K562 (cell line): ENCODE measurements around the gene GANAB. TPM values are rescaled to one million over a fixed set of nuclear protein-coding genes. Genes with fewer than 3 reads are reported as not detected.

ENCODE experiments used
- BHLHE40 ChIP-seq: IDR thresholded peaks from 2 replicates; pipeline ENCODE4 v1.6.1; 2011; ENCODE audit warnings: low read length, improper control_type of control experiment
- CXXC5 ChIP-seq: fragments of 250-450 bp; sonication (Bioruptor Pico); IDR thresholded peaks from 2 replicates; pipeline ENCODE4 v1.8.0; 2022; ENCODE audit warnings: inconsistent platforms, mild to moderate bottlenecking, moderate library complexity
- GTF2F1 ChIP-seq: IDR thresholded peaks from 2 replicates; pipeline ENCODE4 v1.6.1; 2011; ENCODE audit warnings: low read depth, low read length, improper control_type of control experiment
- KAT7 ChIP-seq: sonication (generic); formaldehyde crosslinking; IDR thresholded peaks from 2 replicates; pipeline ENCODE4 v1.8.0; 2022; ENCODE audit warnings: missing genetic modification reagents, mild to moderate bottlenecking, borderline replicate concordance
- MXI1 ChIP-seq: IDR thresholded peaks from 2 replicates; pipeline ENCODE4 v1.6.1; 2011; ENCODE audit warnings: low read depth, mild to moderate bottlenecking, improper control_type of control experiment, low read length
- POLR3A ChIP-seq: IDR thresholded peaks from 2 replicates; pipeline ENCODE4 v1.6.1; 2011; ENCODE audit warnings: borderline replicate concordance, mild to moderate bottlenecking, moderate library complexity; ENCODE audit not compliant: insufficient read length, insufficient read depth; ENCODE audit errors: extremely low read depth
- ZNF212 ChIP-seq: fragments of 450-650 bp; formaldehyde crosslinking; IDR thresholded peaks from 2 replicates; pipeline ENCODE4 v1.4.0; 2020; ENCODE audit warnings: mild to moderate bottlenecking
- ZNF445 ChIP-seq: fragments of 250-450 bp; sonication (Bioruptor Pico); IDR thresholded peaks from 2 replicates; pipeline ENCODE4 v1.4.0; 2020; ENCODE audit warnings: low read depth, mild to moderate bottlenecking, moderate library complexity
- polyA plus RNA-seq, 8 experiments: library from polyadenylated mRNA; depleted of rRNA in 4 of 8; stranded (reverse) in 5 of 8; unstranded in 3 of 8; fragments of >200 nt; fragmentation: Nextera tagmentation in 2 of 8; fragmentation: Illumina TruSeq in 1 of 8; extraction: Ambion mirVana in 2 of 8; extraction: Trizol in 1 of 8; gene quantifications; 2 replicates each; pipeline versions ENCODE4 v1.2.1 to v1.2.3, GENCODE V29; 2011 to 2014; ENCODE audit warnings: inconsistent platforms in 1 of 8, missing spikeins in 1 of 8
- total RNA-seq, 7 experiments: library from RNA; depleted of rRNA in 6 of 7; stranded (reverse); fragments of >200 nt in 6 of 7; fragmentation: Illumina TruSeq in 2 of 7; extraction: Trizol in 2 of 7; gene quantifications; 2 replicates each; pipeline versions ENCODE4 v1.2.1 to v1.2.3, GENCODE V29; 2011 to 2021; ENCODE audit warnings: low replicate concordance in 1 of 7
- TF ChIP-seq, protein P1 (sequence below), 2 experiments: fragments of 450-650 bp; formaldehyde crosslinking in 1 of 2; IDR thresholded peaks; 2 replicates each; pipeline versions ENCODE4 v1.4.0 to v1.6.1; 2014 to 2020; ENCODE audit warnings: mild to moderate bottlenecking in 2 of 2, borderline replicate concordance in 1 of 2, low read depth in 1 of 2
- TF ChIP-seq, protein P2 (sequence below), 2 experiments: fragments of 450-650 bp in 1 of 2; IDR thresholded peaks; 2 replicates each; pipeline ENCODE4 v1.6.1; 2011 to 2017; ENCODE audit warnings: low read depth in 2 of 2, antibody characterized with exemption in 1 of 2, borderline replicate concordance in 1 of 2, low read length in 1 of 2, mild to moderate bottlenecking in 1 of 2, mixed read lengths in 1 of 2; ENCODE audit not compliant: control insufficient read depth in 1 of 2
- TF ChIP-seq, protein P3 (sequence below): fragments of 250-450 bp; sonication (Bioruptor Pico); IDR thresholded peaks from 2 replicates; pipeline ENCODE4 v1.4.0; 2020; ENCODE audit warnings: borderline replicate concordance

Gene GANAB
- total and polyA plus RNA-seq, 9 of the 15 experiments (the other 6 are each of a cell fraction or from before 2014, with no cell fraction given), result 6.5 to 284 (median 161) TPM

DNA sequence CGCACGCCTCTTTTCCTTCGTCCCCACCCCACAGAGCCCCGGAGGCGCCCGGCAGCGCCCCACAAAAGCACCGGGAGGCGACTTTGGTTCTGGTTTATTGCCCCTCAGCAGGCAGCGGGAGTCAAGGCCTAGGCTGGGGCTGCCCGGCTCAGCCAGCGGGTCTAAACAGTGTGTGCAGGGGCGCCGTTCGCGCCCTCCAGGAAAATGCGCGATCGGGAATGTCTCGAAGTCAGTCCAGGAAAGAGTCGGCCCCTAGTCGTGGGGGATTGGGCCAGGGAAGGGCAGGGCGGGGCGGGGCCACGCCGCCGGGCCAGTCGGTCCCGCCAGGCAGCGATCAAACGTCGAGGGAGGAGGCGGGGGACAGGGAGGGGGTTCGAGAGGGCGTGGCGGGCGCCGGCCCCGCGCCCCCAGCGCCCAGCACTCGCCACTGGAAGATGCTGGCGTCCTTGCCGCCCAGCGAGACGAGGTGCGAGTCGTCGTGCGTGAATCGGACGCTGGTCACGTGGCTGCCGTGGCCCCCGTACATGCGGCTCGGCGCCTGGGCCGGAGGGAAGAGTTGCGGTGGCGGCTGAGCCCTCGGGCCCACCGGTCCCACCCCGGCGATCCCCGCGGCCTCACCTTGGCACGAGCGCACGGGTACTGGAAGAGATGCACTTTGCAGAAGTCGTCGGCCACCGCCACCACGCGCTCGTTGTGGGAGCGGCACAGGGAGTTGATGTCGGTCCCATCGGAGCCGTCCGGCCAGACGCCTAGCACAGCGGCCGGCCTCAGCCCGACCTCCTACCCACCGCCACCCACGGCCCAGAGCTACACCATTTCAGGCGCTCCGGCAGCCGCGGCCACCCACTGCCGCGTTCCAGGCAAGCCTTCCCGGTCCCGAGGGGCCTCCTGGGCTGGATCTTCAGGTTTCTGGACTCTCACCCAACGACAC, 44.0 kb downstream of the GANAB start (continued):
- TF ChIP-seq, protein P1, sequence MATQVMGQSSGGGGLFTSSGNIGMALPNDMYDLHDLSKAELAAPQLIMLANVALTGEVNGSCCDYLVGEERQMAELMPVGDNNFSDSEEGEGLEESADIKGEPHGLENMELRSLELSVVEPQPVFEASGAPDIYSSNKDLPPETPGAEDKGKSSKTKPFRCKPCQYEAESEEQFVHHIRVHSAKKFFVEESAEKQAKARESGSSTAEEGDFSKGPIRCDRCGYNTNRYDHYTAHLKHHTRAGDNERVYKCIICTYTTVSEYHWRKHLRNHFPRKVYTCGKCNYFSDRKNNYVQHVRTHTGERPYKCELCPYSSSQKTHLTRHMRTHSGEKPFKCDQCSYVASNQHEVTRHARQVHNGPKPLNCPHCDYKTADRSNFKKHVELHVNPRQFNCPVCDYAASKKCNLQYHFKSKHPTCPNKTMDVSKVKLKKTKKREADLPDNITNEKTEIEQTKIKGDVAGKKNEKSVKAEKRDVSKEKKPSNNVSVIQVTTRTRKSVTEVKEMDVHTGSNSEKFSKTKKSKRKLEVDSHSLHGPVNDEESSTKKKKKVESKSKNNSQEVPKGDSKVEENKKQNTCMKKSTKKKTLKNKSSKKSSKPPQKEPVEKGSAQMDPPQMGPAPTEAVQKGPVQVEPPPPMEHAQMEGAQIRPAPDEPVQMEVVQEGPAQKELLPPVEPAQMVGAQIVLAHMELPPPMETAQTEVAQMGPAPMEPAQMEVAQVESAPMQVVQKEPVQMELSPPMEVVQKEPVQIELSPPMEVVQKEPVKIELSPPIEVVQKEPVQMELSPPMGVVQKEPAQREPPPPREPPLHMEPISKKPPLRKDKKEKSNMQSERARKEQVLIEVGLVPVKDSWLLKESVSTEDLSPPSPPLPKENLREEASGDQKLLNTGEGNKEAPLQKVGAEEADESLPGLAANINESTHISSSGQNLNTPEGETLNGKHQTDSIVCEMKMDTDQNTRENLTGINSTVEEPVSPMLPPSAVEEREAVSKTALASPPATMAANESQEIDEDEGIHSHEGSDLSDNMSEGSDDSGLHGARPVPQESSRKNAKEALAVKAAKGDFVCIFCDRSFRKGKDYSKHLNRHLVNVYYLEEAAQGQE (IDR thresholded peaks at IDR 0.05; ENCODE audit: borderline replicate concordance), result no peak
- TF ChIP-seq, protein P1 (CRISPR knock-in tag; IDR thresholded peaks at IDR 0.05; ENCODE audit: low read depth), result no peak
- TF ChIP-seq POLR3A (no peak), GTF2F1 (no peak), CXXC5 (peak; percentile 77), ZNF212 (CRISPR knock-in tag) (0 out of 2 replicates have a peak, but pooled peaks have one; percentile 25), BHLHE40 (peak; percentile 50), KAT7 (0 out of 2 replicates have a peak, but pooled peaks have one; percentile 65), MXI1 (no peak), ZNF445 (CRISPR knock-in tag) (no peak)
- TF ChIP-seq, protein P2, sequence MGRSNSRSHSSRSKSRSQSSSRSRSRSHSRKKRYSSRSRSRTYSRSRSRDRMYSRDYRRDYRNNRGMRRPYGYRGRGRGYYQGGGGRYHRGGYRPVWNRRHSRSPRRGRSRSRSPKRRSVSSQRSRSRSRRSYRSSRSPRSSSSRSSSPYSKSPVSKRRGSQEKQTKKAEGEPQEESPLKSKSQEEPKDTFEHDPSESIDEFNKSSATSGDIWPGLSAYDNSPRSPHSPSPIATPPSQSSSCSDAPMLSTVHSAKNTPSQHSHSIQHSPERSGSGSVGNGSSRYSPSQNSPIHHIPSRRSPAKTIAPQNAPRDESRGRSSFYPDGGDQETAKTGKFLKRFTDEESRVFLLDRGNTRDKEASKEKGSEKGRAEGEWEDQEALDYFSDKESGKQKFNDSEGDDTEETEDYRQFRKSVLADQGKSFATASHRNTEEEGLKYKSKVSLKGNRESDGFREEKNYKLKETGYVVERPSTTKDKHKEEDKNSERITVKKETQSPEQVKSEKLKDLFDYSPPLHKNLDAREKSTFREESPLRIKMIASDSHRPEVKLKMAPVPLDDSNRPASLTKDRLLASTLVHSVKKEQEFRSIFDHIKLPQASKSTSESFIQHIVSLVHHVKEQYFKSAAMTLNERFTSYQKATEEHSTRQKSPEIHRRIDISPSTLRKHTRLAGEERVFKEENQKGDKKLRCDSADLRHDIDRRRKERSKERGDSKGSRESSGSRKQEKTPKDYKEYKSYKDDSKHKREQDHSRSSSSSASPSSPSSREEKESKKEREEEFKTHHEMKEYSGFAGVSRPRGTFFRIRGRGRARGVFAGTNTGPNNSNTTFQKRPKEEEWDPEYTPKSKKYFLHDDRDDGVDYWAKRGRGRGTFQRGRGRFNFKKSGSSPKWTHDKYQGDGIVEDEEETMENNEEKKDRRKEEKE (IDR thresholded peaks at IDR 0.05; ENCODE audit: borderline replicate concordance in 1 of 2, control insufficient read depth in 1 of 2, low read depth in 2 of 2, low read length in 1 of 2), result no peak
- TF ChIP-seq, protein P3, sequence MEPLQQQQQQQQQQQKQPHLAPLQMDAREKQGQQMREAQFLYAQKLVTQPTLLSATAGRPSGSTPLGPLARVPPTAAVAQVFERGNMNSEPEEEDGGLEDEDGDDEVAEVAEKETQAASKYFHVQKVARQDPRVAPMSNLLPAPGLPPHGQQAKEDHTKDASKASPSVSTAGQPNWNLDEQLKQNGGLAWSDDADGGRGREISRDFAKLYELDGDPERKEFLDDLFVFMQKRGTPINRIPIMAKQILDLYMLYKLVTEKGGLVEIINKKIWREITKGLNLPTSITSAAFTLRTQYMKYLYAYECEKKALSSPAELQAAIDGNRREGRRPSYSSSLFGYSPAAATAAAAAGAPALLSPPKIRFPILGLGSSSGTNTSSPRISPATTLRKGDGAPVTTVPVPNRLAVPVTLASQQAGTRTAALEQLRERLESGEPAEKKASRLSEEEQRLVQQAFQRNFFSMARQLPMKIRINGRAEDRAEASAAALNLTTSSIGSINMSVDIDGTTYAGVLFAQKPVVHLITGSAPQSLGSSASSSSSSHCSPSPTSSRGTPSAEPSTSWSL (CRISPR knock-in tag), result no peak
